Ureter (tissue), 1 donor: ENCODE data around the gene KCNMA1. TPM values are rescaled to one million over a fixed set of nuclear protein-coding genes. Genes with fewer than 3 reads are reported as not detected.
"Not testable (repeated sequence)": the region's sequence is repeated elsewhere in the genome, so short reads cannot be mapped to it uniquely, and the experiment has no call there.

Experiments
- DNase-seq: peaks from one replicate; pipeline ENCODE4 v3.0.0-alpha.2; 2020; ENCODE audit warnings: low spot score
- total RNA-seq: library from RNA; stranded (reverse); gene quantifications from one replicate; pipeline ENCODE4 v1.2.4, GENCODE V29; 2023
- donor health status: DM: yes; HTN: yes; CAD: no.

KCNMA1 gene
- total RNA-seq, 1 donor from 2014 or later = 87.9 TPM

GRCh38 chr10:77371848-77372799 lies 265.5 kb downstream of the KCNMA1 start:
- DNase-seq = no peak

GRCh38 chr10:77371421-77371820 lies 266.2 kb downstream of the KCNMA1 start:
- no peak for DNase-seq

- no peak for DNase-seq
Observed at GRCh38 chr10:77368006-77368405, 269.6 kb downstream of the KCNMA1 start.

- DNase-seq = no peak
Observed at GRCh38 chr10:77363210-77363609, 274.4 kb downstream of the KCNMA1 start.

- DNase-seq = no peak
Observed at GRCh38 chr10:77361831-77362230, 275.8 kb downstream of the KCNMA1 start.

GRCh38 chr10:77361426-77361825 lies 276.2 kb downstream of the KCNMA1 start:
- no peak for DNase-seq

GRCh38 chr10:77360835-77361234 lies 276.8 kb downstream of the KCNMA1 start:
- no peak for DNase-seq

- no peak for DNase-seq
Observed at GRCh38 chr10:77359950-77360520, 277.6 kb downstream of the KCNMA1 start.

- DNase-seq = no peak
Observed at GRCh38 chr10:77359287-77359691, 278.3 kb downstream of the KCNMA1 start.

- no peak for DNase-seq
Observed at GRCh38 chr10:77358656-77359055, 279.0 kb downstream of the KCNMA1 start.

GRCh38 chr10:77357611-77358310 lies 279.8 kb downstream of the KCNMA1 start:
- no peak for DNase-seq

- DNase-seq = no peak
Observed at GRCh38 chr10:77357185-77357584, 280.4 kb downstream of the KCNMA1 start.

- DNase-seq = no peak
Observed at GRCh38 chr10:77355844-77356243, 281.8 kb downstream of the KCNMA1 start.

- DNase-seq = no peak
Observed at GRCh38 chr10:77351386-77351785, 286.2 kb downstream of the KCNMA1 start.

GRCh38 chr10:77350711-77351119 lies 286.9 kb downstream of the KCNMA1 start:
- no peak for DNase-seq

GRCh38 chr10:77350134-77350533 lies 287.5 kb downstream of the KCNMA1 start:
- no peak for DNase-seq

GRCh38 chr10:77349226-77349625 lies 288.4 kb downstream of the KCNMA1 start:
- no peak for DNase-seq

GRCh38 chr10:77348751-77349150 lies 288.9 kb downstream of the KCNMA1 start:
- DNase-seq = no peak

GRCh38 chr10:77348082-77348481 lies 289.5 kb downstream of the KCNMA1 start:
- no peak for DNase-seq

- DNase-seq = no peak
Observed at GRCh38 chr10:77347052-77347451, 290.6 kb downstream of the KCNMA1 start.

GRCh38 chr10:77341055-77341454 lies 296.6 kb downstream of the KCNMA1 start:
- DNase-seq = no peak

- DNase-seq = not testable (repeated sequence)
Observed at GRCh38 chr10:77339872-77340271, 297.7 kb downstream of the KCNMA1 start.

GRCh38 chr10:77339166-77339565 lies 298.4 kb downstream of the KCNMA1 start:
- DNase-seq = no peak
